HEK293T (cell line): ENCODE data around the gene ZNF282.
"Not testable (repeated sequence)": the region's sequence is repeated elsewhere in the genome, so short reads cannot be mapped to it uniquely, and the experiment has no call there.

Source experiments
- CTCF ChIA-PET: fragments of 350-600 bp; formaldehyde crosslinking; extraction: SDS; loops from one replicate; lab custom pipeline; 2021; ENCODE audit warnings: antibody characterized with exemption, inconsistent platforms; lab: Yijun Ruan, JAX
- POLR2A ChIA-PET: fragments of 350-600 bp; formaldehyde crosslinking; extraction: SDS; loops from one replicate; lab custom pipeline; 2020; ENCODE audit warnings: antibody characterized with exemption, inconsistent platforms; lab: Yijun Ruan, JAX
- DNase-seq: peaks from one replicate; pipeline ENCODE4 v3.0.0; 2012; ENCODE audit warnings: mixed read lengths; ENCODE audit errors: extremely low spot score
- ARNT ChIP-seq: fragments of 450-650 bp; IDR thresholded peaks from 2 replicates; pipeline ENCODE4 v1.6.1; 2017; ENCODE audit warnings: mild to moderate bottlenecking
- BHLHE40 ChIP-seq: fragments of 450-650 bp; IDR thresholded peaks from 2 replicates; pipeline ENCODE4 v1.6.1; 2016; ENCODE audit warnings: mild to moderate bottlenecking, moderate library complexity, borderline replicate concordance
- CTBP1 ChIP-seq: fragments of 450-650 bp; IDR thresholded peaks from 2 replicates; pipeline ENCODE4 v1.6.1; 2016; ENCODE audit warnings: borderline replicate concordance
- FOXA1 ChIP-seq: fragments of 450-650 bp; IDR thresholded peaks from 2 replicates; pipeline ENCODE4 v1.6.1; 2016; ENCODE audit warnings: mild to moderate bottlenecking
- FOXK2 ChIP-seq: fragments of 450-650 bp; IDR thresholded peaks from 2 replicates; pipeline ENCODE4 v1.6.1; 2016; ENCODE audit warnings: mild to moderate bottlenecking
- FOXM1 ChIP-seq: fragments of 450-650 bp; IDR thresholded peaks from 2 replicates; pipeline ENCODE4 v1.6.1; 2017; ENCODE audit warnings: mild to moderate bottlenecking, borderline replicate concordance
- HDGF ChIP-seq: fragments of 450-650 bp; IDR thresholded peaks from 2 replicates; pipeline ENCODE4 v1.6.1; 2017; ENCODE audit warnings: antibody characterized with exemption, borderline replicate concordance
- L3MBTL2 ChIP-seq: fragments of 450-650 bp; conservative IDR thresholded peaks from 2 replicates; pipeline ENCODE4 v1.6.1; 2016; ENCODE audit warnings: mild to moderate bottlenecking
- LEF1 ChIP-seq: fragments of 450-650 bp; IDR thresholded peaks from 2 replicates; pipeline ENCODE4 v1.6.1; 2017; ENCODE audit warnings: mild to moderate bottlenecking, borderline replicate concordance
- NFRKB ChIP-seq: fragments of 450-650 bp; IDR thresholded peaks from 2 replicates; pipeline ENCODE4 v1.6.1; 2016; ENCODE audit warnings: mild to moderate bottlenecking, moderate library complexity
- SP1 ChIP-seq: fragments of 450-650 bp; IDR thresholded peaks from 2 replicates; pipeline ENCODE4 v1.6.1; 2017
- SUZ12 ChIP-seq: fragments of 450-650 bp; IDR thresholded peaks from 2 replicates; pipeline ENCODE4 v1.6.1; 2016; ENCODE audit warnings: mild to moderate bottlenecking
- TARDBP ChIP-seq: fragments of 450-650 bp; IDR thresholded peaks from 2 replicates; pipeline ENCODE4 v1.6.1; 2016
- ZNF384 ChIP-seq: fragments of 450-650 bp; IDR thresholded peaks from 2 replicates; pipeline ENCODE4 v1.6.1; 2016
- TF ChIP-seq, protein P1 (sequence below): fragments of 450-650 bp; IDR thresholded peaks from 2 replicates; pipeline ENCODE4 v1.6.1; 2016

The ZNF282 gene

DNA sequence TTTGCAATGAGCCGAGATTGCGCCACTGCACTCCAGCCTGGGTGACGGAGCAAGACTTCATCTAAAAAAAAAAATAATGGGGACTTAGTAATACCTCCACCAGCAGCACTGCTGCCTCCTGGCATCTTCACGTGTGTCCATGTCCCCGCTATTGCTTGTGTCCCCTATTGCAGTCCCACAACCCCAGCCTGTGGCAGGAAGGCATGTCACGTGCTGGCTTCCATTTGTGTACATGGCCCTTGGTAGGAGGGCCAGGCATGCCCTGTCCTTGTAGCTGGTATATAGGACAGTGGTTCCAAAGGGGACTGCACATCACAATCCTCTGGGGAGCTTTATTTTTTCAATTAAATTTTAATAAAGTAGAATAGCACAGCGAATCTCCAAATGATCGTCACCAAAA lies 72.4 kb downstream of the ZNF282 start:
- POLR2A ChIA-PET: no interaction called here
- TF ChIP-seq SUZ12 (no peak), FOXM1 (no peak), FOXA1 (no peak), L3MBTL2 (no peak), CTBP1 (no peak), SP1 (no peak), FOXK2 (no peak), ARNT (no peak), BHLHE40 (no peak), TARDBP (no peak), ZNF384 (no peak), HDGF (no peak), NFRKB (no peak), LEF1 (no peak)
- TF ChIP-seq, protein P1, sequence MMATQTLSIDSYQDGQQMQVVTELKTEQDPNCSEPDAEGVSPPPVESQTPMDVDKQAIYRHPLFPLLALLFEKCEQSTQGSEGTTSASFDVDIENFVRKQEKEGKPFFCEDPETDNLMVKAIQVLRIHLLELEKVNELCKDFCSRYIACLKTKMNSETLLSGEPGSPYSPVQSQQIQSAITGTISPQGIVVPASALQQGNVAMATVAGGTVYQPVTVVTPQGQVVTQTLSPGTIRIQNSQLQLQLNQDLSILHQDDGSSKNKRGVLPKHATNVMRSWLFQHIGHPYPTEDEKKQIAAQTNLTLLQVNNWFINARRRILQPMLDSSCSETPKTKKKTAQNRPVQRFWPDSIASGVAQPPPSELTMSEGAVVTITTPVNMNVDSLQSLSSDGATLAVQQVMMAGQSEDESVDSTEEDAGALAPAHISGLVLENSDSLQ: no peak
- DNase-seq: no peak
- CTCF ChIA-PET: interaction anchor here (1.0 kb wide), 1 partner anchor 42 kb away, joined by 4 read pairs; no protein-coding TSS in a partner anchor

DNA sequence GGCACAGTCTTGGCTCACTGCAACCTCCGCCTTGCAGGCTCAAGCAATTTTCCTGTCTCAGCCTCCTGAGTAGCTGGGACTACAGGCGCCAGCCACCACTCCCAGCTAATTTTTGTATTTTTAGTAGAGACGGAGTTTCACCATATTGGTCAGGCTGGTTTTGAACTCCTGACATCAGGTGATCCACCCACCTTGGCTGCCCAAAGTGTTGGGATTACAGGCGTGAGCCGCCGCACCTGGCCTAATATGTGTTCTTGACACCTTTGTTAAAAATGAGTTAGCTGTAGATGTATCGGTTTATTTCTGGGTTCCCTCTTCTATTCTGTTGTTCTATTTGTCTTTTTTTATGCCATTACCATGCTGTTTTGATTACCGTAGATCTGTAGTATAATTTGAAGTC lies 79.1 kb downstream of the ZNF282 start:
- DNase-seq, CTCF ChIA-PET, POLR2A ChIA-PET: not testable (repeated sequence)
